Measurements from ENCODE around the gene DSCAML1.

- TF ChIP-seq CTCF (IDR thresholded peaks at IDR 0.05) (no peak), NR3C1 (CRISPR knock-in tag; conservative IDR thresholded peaks at IDR 0.05; ENCODE audit: low read depth) (no peak), ERG (CRISPR knock-in tag; IDR thresholded peaks at IDR 0.05) (no peak), TEAD4 (CRISPR knock-in tag; IDR thresholded peaks at IDR 0.05) (no peak), CREB1 (CRISPR knock-in tag; IDR thresholded peaks at IDR 0.05) (no peak), CREM (CRISPR knock-in tag; IDR thresholded peaks at IDR 0.05) (no peak), NR2C2 (CRISPR knock-in tag; IDR thresholded peaks at IDR 0.05) (no peak), JUN (CRISPR knock-in tag; IDR thresholded peaks at IDR 0.05) (no peak), E2F5 (CRISPR knock-in tag; IDR thresholded peaks at IDR 0.05) (no peak), AR (CRISPR knock-in tag; IDR thresholded peaks at IDR 0.05) (no peak)
Measured at GRCh38 chr11:117513666-117514065, 283.4 kb downstream of the DSCAML1 start.
